ENCODE results near the gene CIDEA. TPM values are rescaled to one million over a fixed set of nuclear protein-coding genes. Genes with fewer than 3 reads are reported as not detected.

Gene CIDEA
- total RNA-seq, 120 experiments from 2014 or later = 2.0 to 14.5 (median 6.9) TPM

Other genes starting within 250 kb of the CIDEA start
- gene ANKRD62, start 160.5 kb upstream of the CIDEA start, total RNA-seq = 1 to 10 TPM in 116 of 120 experiments, under 1 TPM in 4; 0.32 to 8.2 (median 2.6) TPM
- gene TUBB6, start 53.9 kb downstream of the CIDEA start, total RNA-seq = 10 to 100 TPM in 65 of 120 experiments, 1 to 10 TPM in 55; 3.0 to 28.4 (median 10.7) TPM
- gene AFG3L2, start 122.9 kb downstream of the CIDEA start, total RNA-seq = 10 to 100 TPM; 31.6 to 64.9 (median 50.8) TPM
- 10 to 100 TPM in 118 of 120 experiments, 1 to 10 TPM in 2; 9.9 to 30.2 (median 17.2) TPM for gene PRELID3A, start 153.6 kb downstream of the CIDEA start, total RNA-seq